Esophagus squamous epithelium (tissue), 5 donors: Measurements from ENCODE around the gene CTDP1. TPM values are rescaled to one million over a fixed set of nuclear protein-coding genes. Genes with fewer than 3 reads are reported as not detected.

Experiments used
- DNase-seq: peaks from one replicate; lab custom pipeline; 2025; lab: John Stamatoyannopoulos, UW
- H3K27ac ChIP-seq, 4 donors: fragments of 200-600 bp; sonication (generic); one replicate each; pipeline ENCODE4 v1.5.1; 2016 to 2019; ENCODE audit warnings: mild to moderate bottlenecking in 1 of 4
- H3K27me3 ChIP-seq, 4 donors: fragments of 200-600 bp; sonication (generic); 1 replicate in 3 of 4; 2 replicates in 1 of 4; pipeline versions ENCODE4 v1.5.1 to v1.6.0; 2017 to 2021; ENCODE audit warnings: antibody characterized with exemption in 1 of 4
- H3K36me3 ChIP-seq, 3 donors: fragments of 200-600 bp; sonication (generic); one replicate each; pipeline ENCODE4 v1.5.1; 2016 to 2019
- H3K4me1 ChIP-seq, 3 donors: fragments of 200-600 bp; sonication (generic); one replicate each; pipeline ENCODE4 v1.5.1; 2017 to 2019
- H3K4me3 ChIP-seq, 4 donors: fragments of 200-600 bp; sonication (generic); 1 replicate in 3 of 4; 2 replicates in 1 of 4; pipeline ENCODE4 v1.5.1; 2016 to 2019; ENCODE audit warnings: mild to moderate bottlenecking in 2 of 4, moderate library complexity in 1 of 4
- H3K9me3 ChIP-seq, 3 donors: fragments of 200-600 bp; sonication (generic); one replicate each; pipeline ENCODE4 v1.5.1; 2016 to 2019
- CTCF ChIP-seq, 6 experiments: fragments of 450-650 bp in 4 of 6; fragments of 200-600 bp in 2 of 6; sonication (generic) in 2 of 6; IDR thresholded peaks; one replicate each; pipeline ENCODE4 v1.5.1; 2016 to 2019; ENCODE audit warnings: antibody characterized with exemption in 6 of 6, mild to moderate bottlenecking in 4 of 6, moderate library complexity in 4 of 6
- POLR2A ChIP-seq, 4 donors: fragments of 450-650 bp; IDR thresholded peaks; one replicate each; pipeline ENCODE4 v1.6.1; 2017; ENCODE audit warnings: antibody characterized with exemption in 4 of 4, mild to moderate bottlenecking in 4 of 4, moderate library complexity in 3 of 4
- WGBS, 2 donors: methylation state at CpG; one replicate each; pipeline ENCODE4 v1.1.5; 2018; 5-methylcytosine and 5-hydroxymethylcytosine counted together
- intact Hi-C: fragments of 100-400 bp; cut with DNase I; formaldehyde crosslinking; loops from one replicate; pipeline ENCODE4 v1.15.0; 2022
- total RNA-seq, 4 donors: library from RNA; depleted of rRNA; stranded (reverse); fragments of >200 nt; gene quantifications; one replicate each; pipeline ENCODE4 v1.1.0, GENCODE V29; 2016
- donor health status: DM: yes; HTN: yes; CAD: no.

CTDP1 gene
- total RNA-seq, 4 donors from 2014 or later: 10.5 to 17.1 (median 15.5) TPM

- Histone ChIP-seq H3K9me3 (no peaks in the 10 kb centered on the region), H3K4me3 (no peak overlapping the region), H3K36me3 (no peaks in the 10 kb centered on the region), H3K27ac (no peak overlapping the region), H3K4me1 (no peaks in the 10 kb centered on the region), H3K27me3 (peaks cover 0 to 70% (median 2%) of the 10 kb centered on the region in 4 donors)
- 85 to 89% methylated on average over 3 to 5 of the region's 8 CpGs for WGBS, 2 donors
- intact Hi-C loops: no loop called here
- no peak for DNase-seq
- TF ChIP-seq CTCF (IDR thresholded peaks at IDR 0.05) (no peak), POLR2A (IDR thresholded peaks at IDR 0.05) (no peak)
Measured at GRCh38 chr18:79780547-79780946, 100.9 kb downstream of the CTDP1 start.

- intact Hi-C loops: no loop called here
- H3K27me3 ChIP-seq: peaks cover 0 to 70% (median 2%) of the 10 kb centered on the region in 4 donors
Measured at GRCh38 chr18:79781331-79781941, 101.8 kb downstream of the CTDP1 start.

GRCh38 chr18:79782566-79783308 is 103.1 kb downstream of the CTDP1 start:
- no peak for TF ChIP-seq CTCF (IDR thresholded peaks at IDR 0.05)
- no peak for TF ChIP-seq POLR2A (IDR thresholded peaks at IDR 0.05)
- H3K27ac ChIP-seq: no peak overlapping the region
- no peak for DNase-seq
- intact Hi-C loops: no loop called here
- peaks cover 0 to 4% (median under 1%) of the 10 kb centered on the region in 3 donors for H3K4me1 ChIP-seq
- no peak overlapping the region for H3K4me3 ChIP-seq
- 83 to 88% methylated on average over 11 to 20 of the region's 43 CpGs for WGBS, 2 donors
- no peaks in the 10 kb centered on the region for H3K36me3 ChIP-seq
- peaks cover 0 to 81% (median 5%) of the 10 kb centered on the region in 4 donors for H3K27me3 ChIP-seq
- H3K9me3 ChIP-seq: no peaks in the 10 kb centered on the region

More at GRCh38 chr18:79781331-79781941, 101.8 kb downstream of the CTDP1 start:
- no peak for DNase-seq
- H3K36me3 ChIP-seq: no peaks in the 10 kb centered on the region
- H3K9me3 ChIP-seq: no peaks in the 10 kb centered on the region
- H3K4me3 ChIP-seq: no peak overlapping the region
- no peak for TF ChIP-seq POLR2A (IDR thresholded peaks at IDR 0.05)
- TF ChIP-seq CTCF (IDR thresholded peaks at IDR 0.05): no peak
- H3K4me1 ChIP-seq: no peaks in the 10 kb centered on the region
- no peak overlapping the region for H3K27ac ChIP-seq
- WGBS, 2 donors: 75 to 77% methylated on average over 11 to 12 of the region's 17 CpGs

- 84 to 86% methylated on average over 30 to 35 of the region's 42 CpGs for WGBS, 2 donors
- DNase-seq: no peak
- no peak overlapping the region for H3K4me3 ChIP-seq
Measured at GRCh38 chr18:79784071-79784913, 104.7 kb downstream of the CTDP1 start.

More at GRCh38 chr18:79784071-79784913, 104.7 kb downstream of the CTDP1 start:
- H3K27me3 ChIP-seq: peaks cover 4 to 81% (median 15%) of the 10 kb centered on the region in 4 donors
- peaks cover 4 to 15% (median 6%) of the 10 kb centered on the region in 3 donors for H3K4me1 ChIP-seq
- TF ChIP-seq POLR2A (IDR thresholded peaks at IDR 0.05) (no peak), CTCF (IDR thresholded peaks at IDR 0.05) (no peak)
- no peak overlapping the region for H3K27ac ChIP-seq
- H3K36me3 ChIP-seq: no peaks in the 10 kb centered on the region
- H3K9me3 ChIP-seq: no peaks in the 10 kb centered on the region
- intact Hi-C loops: no loop called here
